HS-27A (cell line): Measurements from ENCODE around the gene ABTB2.

ENCODE experiments used
- DNase-seq: peaks from one replicate; pipeline ENCODE4 v3.0.0-alpha.2; 2012; ENCODE audit warnings: low read depth, missing footprints

The ABTB2 gene

DNA sequence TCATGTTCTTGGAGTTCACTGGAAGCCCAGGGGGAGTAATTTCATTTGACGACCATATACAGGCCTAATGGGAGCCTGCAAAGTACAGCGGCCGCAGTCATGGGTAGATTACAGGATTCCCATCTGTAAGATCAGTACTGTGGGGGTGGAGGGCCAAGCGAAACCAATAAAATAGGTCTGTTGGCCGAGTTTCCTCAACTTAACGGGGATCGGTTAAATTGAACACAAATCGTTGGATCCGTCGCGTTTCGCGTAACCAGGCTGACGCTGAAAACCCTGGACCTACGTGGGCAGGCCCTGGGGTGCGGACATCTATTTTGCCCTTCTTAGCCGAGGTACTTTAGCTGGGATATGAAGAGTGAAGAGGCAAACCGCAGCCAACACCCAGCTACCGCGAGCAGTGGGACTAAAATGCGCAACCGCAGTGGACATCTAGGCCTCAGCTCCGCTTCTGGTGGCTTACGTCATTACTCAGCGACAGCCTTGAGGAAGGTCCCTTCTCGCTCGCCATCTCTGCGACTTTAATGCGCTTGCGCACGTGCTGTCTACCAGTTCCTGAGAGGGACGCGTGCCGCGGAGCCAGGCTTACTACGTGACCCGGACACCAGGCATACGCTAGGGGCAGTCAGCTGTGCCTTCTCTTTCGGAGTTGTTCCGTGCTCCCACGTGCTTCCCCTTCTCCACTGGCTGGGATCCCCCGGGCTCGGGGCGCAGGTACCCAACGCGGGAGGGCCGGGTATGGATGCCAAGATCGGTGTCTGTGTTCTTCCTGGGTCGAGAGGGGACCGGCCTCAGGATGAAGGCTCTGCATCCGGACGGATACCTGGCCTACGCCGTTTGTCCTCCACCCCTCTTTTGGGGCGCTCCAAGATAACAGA is 252.5 kb downstream of the ABTB2 start, which contains the start of gene NAT10:
TSS of gene NAT10 (plus strand) at position 551 of the 878 bp plus-strand sequence. CDS start 2,597 bp downstream, outside the sequence.
- peak; percentile 99 for DNase-seq

GRCh38 chr11:34104680-34105078 is 253.1 kb downstream of the ABTB2 start:
- DNase-seq = no peak
